Ishikawa (cell line): ENCODE measurements around the gene AGPAT3.

ENCODE experiments used
- CEBPB ChIP-seq: IDR thresholded peaks from 2 replicates; pipeline ENCODE4 v1.6.1; 2012
- CREB1 ChIP-seq: IDR thresholded peaks from 2 replicates; pipeline ENCODE4 v1.6.1; 2012; ENCODE audit warnings: low read depth
- EGR1 ChIP-seq: IDR thresholded peaks from 2 replicates; pipeline ENCODE4 v1.6.1; 2012
- EP300 ChIP-seq: IDR thresholded peaks from 2 replicates; pipeline ENCODE4 v1.6.1; 2012; ENCODE audit warnings: borderline replicate concordance
- FOXM1 ChIP-seq: IDR thresholded peaks from 2 replicates; pipeline ENCODE4 v1.6.1; 2012; ENCODE audit warnings: low read depth, borderline replicate concordance
- MAX ChIP-seq: IDR thresholded peaks from 2 replicates; pipeline ENCODE4 v1.6.1; 2012
- NFIC ChIP-seq: IDR thresholded peaks from 2 replicates; pipeline ENCODE4 v1.6.1; 2012
- RAD21 ChIP-seq: IDR thresholded peaks from 2 replicates; pipeline ENCODE4 v1.6.1; 2012; ENCODE audit warnings: low read depth
- REST ChIP-seq: IDR thresholded peaks from 2 replicates; pipeline ENCODE4 v1.6.1; 2012; ENCODE audit warnings: low read depth, mild to moderate bottlenecking
- TAF1 ChIP-seq: IDR thresholded peaks from 2 replicates; pipeline ENCODE4 v1.6.1; 2012; ENCODE audit warnings: low read depth, mild to moderate bottlenecking
- TCF12 ChIP-seq: IDR thresholded peaks from 2 replicates; pipeline ENCODE4 v1.6.1; 2012; ENCODE audit warnings: low read depth
- TEAD4 ChIP-seq: IDR thresholded peaks from 2 replicates; pipeline ENCODE4 v1.6.1; 2012
- USF1 ChIP-seq: IDR thresholded peaks from 2 replicates; pipeline ENCODE4 v1.6.1; 2012
- YY1 ChIP-seq: IDR thresholded peaks from 2 replicates; pipeline ENCODE4 v1.6.1; 2012; ENCODE audit warnings: low read depth
- ZBTB7A ChIP-seq: IDR thresholded peaks from 2 replicates; pipeline ENCODE4 v1.6.1; 2012; ENCODE audit warnings: low read depth

AGPAT3 gene

GRCh38 chr21:43923391-43923790 is 58.4 kb downstream of the AGPAT3 start:
- TF ChIP-seq CEBPB (no peak), NFIC (no peak), YY1 (no peak), ZBTB7A (no peak), TAF1 (no peak), REST (no peak), RAD21 (no peak), EP300 (no peak), MAX (no peak), FOXM1 (no peak), TCF12 (no peak), USF1 (no peak), EGR1 (no peak), TEAD4 (no peak), CREB1 (no peak)

GRCh38 chr21:43924421-43925095 is 59.5 kb downstream of the AGPAT3 start:
- TF ChIP-seq RAD21 (no peak), FOXM1 (no peak), TEAD4 (no peak), MAX (no peak), REST (no peak), EGR1 (no peak), USF1 (no peak), CREB1 (no peak), CEBPB (no peak), YY1 (no peak), EP300 (no peak), NFIC (no peak), TCF12 (no peak)

- TF ChIP-seq FOXM1 (no peak), EGR1 (no peak), TEAD4 (no peak), CREB1 (no peak), REST (no peak), RAD21 (no peak), USF1 (no peak), MAX (no peak), TCF12 (no peak), YY1 (no peak), ZBTB7A (no peak), EP300 (no peak), TAF1 (no peak), CEBPB (no peak), NFIC (no peak)
These were observed 60.1 kb downstream of the AGPAT3 start for GRCh38 chr21:43925096-43925481.

GRCh38 chr21:43925609-43926008 is 60.6 kb downstream of the AGPAT3 start:
- TF ChIP-seq CEBPB = no peak
- TF ChIP-seq ZBTB7A = no peak
- no peak for TF ChIP-seq EP300
- TF ChIP-seq YY1 = no peak
- TF ChIP-seq TEAD4 = no peak
- no peak for TF ChIP-seq REST
- no peak for TF ChIP-seq EGR1
